ENCODE results near the gene C2orf66.
A peak's percentile ranks its signal among the peaks of the same experiment; 100 is the strongest.

The C2orf66 gene

GRCh38 chr2:196758474-196759377 lies 50.4 kb downstream of the C2orf66 start:
- DNase-seq: peak; percentile 31
